Stimulated activated CD4-positive, alpha-beta T cell treated with anti-CD3 and anti-CD28 coated beads, TNF-alpha, amount 100 ng/mL, for 48 hours (primary cell): ENCODE measurements around the gene TPCN1.

ENCODE experiments used
- DNase-seq, 3 donors: peaks; one replicate each; pipeline ENCODE4 v3.0.0-alpha.2; 2020; ENCODE audit warnings: low read depth in 3 of 3

The TPCN1 gene

GRCh38 chr12:113221181-113221996 is at the start of gene TPCN1:
Gene TPCN1 (plus strand): TSS chr12:113221464. CDS start chr12:113226853, 5,389 bp downstream.
- DNase-seq: peak; percentile 98 to 99 (median 99)

- DNase-seq: no peak
Measured at GRCh38 chr12:113171543-113171942, 49.7 kb upstream of the TPCN1 start.

- DNase-seq: no peak
Measured at GRCh38 chr12:113172185-113172584, 49.1 kb upstream of the TPCN1 start.

- DNase-seq: no peak
Measured at GRCh38 chr12:113173081-113173698, 48.1 kb upstream of the TPCN1 start.

- peak; percentile 59 to 71 (median 66) for DNase-seq
Measured at GRCh38 chr12:113174461-113175384, 46.5 kb upstream of the TPCN1 start.

GRCh38 chr12:113179023-113179422 is 42.2 kb upstream of the TPCN1 start:
- no peak for DNase-seq

GRCh38 chr12:113180333-113180732 is 40.9 kb upstream of the TPCN1 start:
- no peak for DNase-seq

GRCh38 chr12:113181975-113182374 is 39.3 kb upstream of the TPCN1 start:
- no peak for DNase-seq

- no peak for DNase-seq
Measured at GRCh38 chr12:113183030-113183589, 38.2 kb upstream of the TPCN1 start.

- DNase-seq: peak in 2 of 3 donors; percentile 37 to 59
Measured at GRCh38 chr12:113184098-113184899, 37.0 kb upstream of the TPCN1 start.

GRCh38 chr12:113184900-113185179 is 36.4 kb upstream of the TPCN1 start:
- DNase-seq: peak; percentile 81 to 86 (median 84)

- DNase-seq: peak; percentile 62 to 74 (median 67)
Measured at GRCh38 chr12:113185180-113186032, 35.9 kb upstream of the TPCN1 start, which contains the start of the genes DDX54 and RITA1. Gene DDX54 (minus strand): TSS chr12:113185478. CDS start chr12:113185451, 27 bp downstream. Gene RITA1 (plus strand): TSS chr12:113185721. CDS start chr12:113186747, 1,026 bp downstream.

GRCh38 chr12:113186033-113186365 is 35.3 kb upstream of the TPCN1 start:
- no peak for DNase-seq

- no peak for DNase-seq
Measured at GRCh38 chr12:113186666-113187325, 34.5 kb upstream of the TPCN1 start.

- DNase-seq: no peak
Measured at GRCh38 chr12:113189361-113189760, 31.9 kb upstream of the TPCN1 start.

GRCh38 chr12:113190761-113191160 is 30.5 kb upstream of the TPCN1 start:
- DNase-seq: no peak

GRCh38 chr12:113191227-113191626 is 30.0 kb upstream of the TPCN1 start:
- DNase-seq: no peak

- DNase-seq: no peak
Measured at GRCh38 chr12:113194971-113195391, 26.3 kb upstream of the TPCN1 start.

- DNase-seq: no peak
Measured at GRCh38 chr12:113195598-113195997, 25.7 kb upstream of the TPCN1 start.
